ENCODE data around the gene GATA2. TPM values are rescaled to one million over a fixed set of nuclear protein-coding genes. Genes with fewer than 3 reads are reported as not detected.

The GATA2 gene
- total and polyA plus RNA-seq, 2 donors (not counting 1 experiment from before 2014, with no cell fraction given): 0.27 TPM; not detected in 1

DNA sequence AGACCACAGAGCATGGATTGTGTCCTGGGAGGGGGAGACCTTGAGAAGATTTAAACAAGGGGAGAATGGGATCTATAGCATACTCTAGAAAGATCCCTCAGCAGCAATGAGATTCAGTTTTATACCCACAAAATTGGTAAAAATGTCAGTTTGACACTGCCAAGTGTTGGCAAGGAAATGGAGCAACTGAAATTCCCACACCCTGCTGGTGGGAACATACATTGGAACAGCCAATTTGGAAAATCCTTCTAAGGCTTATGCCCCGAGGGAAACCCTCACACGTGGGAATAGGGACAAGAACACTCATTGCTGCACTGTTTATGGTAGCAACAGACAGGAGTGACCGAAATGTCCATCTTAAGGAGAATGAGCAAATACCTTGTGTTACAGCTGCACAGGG lies 21.3 kb downstream of the GATA2 start:
- no peak for ATAC-seq (ENCODE audit: low read depth)
- Histone ChIP-seq H4K20me1 (ENCODE audit: control insufficient read depth, insufficient read depth, low read length, poor library complexity, severe bottlenecking) (no peaks in the 10 kb centered on the region), H3K4me3 (ENCODE audit: control extremely low read depth in 1 of 5, extremely low read depth in 1 of 5, insufficient read depth in 1 of 5, low read depth in 2 of 5, low read length in 4 of 5) (no peak overlapping the region), H3K4me2 (replicated peaks; ENCODE audit: low read depth, low read length, poor library complexity, severe bottlenecking) (no peak overlapping the region), H3K36me3 (replicated peaks in 1 of 2; ENCODE audit: control extremely low read depth in 1 of 2, control insufficient read depth in 1 of 2, extremely low read depth in 1 of 2, insufficient read depth in 2 of 2, low read length in 1 of 2) (no peaks in the 10 kb centered on the region), H3K27me3 (replicated peaks in 1 of 4; ENCODE audit: control extremely low read depth in 1 of 4, control insufficient read depth in 3 of 4, insufficient read depth in 4 of 4, low read length in 3 of 4) (peaks cover 0 to 8% (median 2%) of the 10 kb centered on the region in 4 experiments), H3K27ac (ENCODE audit: low read length in 2 of 2) (no peak overlapping the region), H2AFZ (ENCODE audit: insufficient read depth, low read depth, low read length, poor library complexity, severe bottlenecking) (no peak overlapping the region), H3K9me3 (ENCODE audit: control extremely low read depth in 1 of 3, control insufficient read depth in 2 of 3, insufficient read depth in 1 of 3, low read length in 2 of 3) (no peaks in the 10 kb centered on the region), H3K9ac (ENCODE audit: low read length) (no peak overlapping the region), H3K4me1 (ENCODE audit: control insufficient read depth in 2 of 2, insufficient read depth in 2 of 2, low read length in 2 of 2) (no peaks in the 10 kb centered on the region), H3K79me2 (ENCODE audit: control insufficient read depth, insufficient read depth, low read length) (no peaks in the 10 kb centered on the region)
- ChIA-PET CTCF (no interaction called here), POLR2A (no interaction called here)
- intact Hi-C loops (cut with micrococcal nuclease): no loop called here
- no peak for DNase-seq
- Mint-ChIP-seq H3K4me1 (no peaks in the 10 kb centered on the region), H3K4me3 (no peak overlapping the region), H3K9me3 (ENCODE audit: insufficient read depth) (no peaks in the 10 kb centered on the region), H3K27ac (no peak overlapping the region), H3K27me3 (peaks cover 35% of the 10 kb centered on the region)
- TF ChIP-seq EZH2 (IDR thresholded peaks at IDR 0.05; ENCODE audit: borderline replicate concordance, insufficient read depth, low read depth, low read length, poor library complexity, severe bottlenecking): no peak
- TF ChIP-seq, protein P1, sequence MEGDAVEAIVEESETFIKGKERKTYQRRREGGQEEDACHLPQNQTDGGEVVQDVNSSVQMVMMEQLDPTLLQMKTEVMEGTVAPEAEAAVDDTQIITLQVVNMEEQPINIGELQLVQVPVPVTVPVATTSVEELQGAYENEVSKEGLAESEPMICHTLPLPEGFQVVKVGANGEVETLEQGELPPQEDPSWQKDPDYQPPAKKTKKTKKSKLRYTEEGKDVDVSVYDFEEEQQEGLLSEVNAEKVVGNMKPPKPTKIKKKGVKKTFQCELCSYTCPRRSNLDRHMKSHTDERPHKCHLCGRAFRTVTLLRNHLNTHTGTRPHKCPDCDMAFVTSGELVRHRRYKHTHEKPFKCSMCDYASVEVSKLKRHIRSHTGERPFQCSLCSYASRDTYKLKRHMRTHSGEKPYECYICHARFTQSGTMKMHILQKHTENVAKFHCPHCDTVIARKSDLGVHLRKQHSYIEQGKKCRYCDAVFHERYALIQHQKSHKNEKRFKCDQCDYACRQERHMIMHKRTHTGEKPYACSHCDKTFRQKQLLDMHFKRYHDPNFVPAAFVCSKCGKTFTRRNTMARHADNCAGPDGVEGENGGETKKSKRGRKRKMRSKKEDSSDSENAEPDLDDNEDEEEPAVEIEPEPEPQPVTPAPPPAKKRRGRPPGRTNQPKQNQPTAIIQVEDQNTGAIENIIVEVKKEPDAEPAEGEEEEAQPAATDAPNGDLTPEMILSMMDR (IDR thresholded peaks at IDR 0.05): no peak
- 87% methylated on average over 3 of the region's 3 CpGs for WGBS (ENCODE audit: insufficient coverage)

DNA sequence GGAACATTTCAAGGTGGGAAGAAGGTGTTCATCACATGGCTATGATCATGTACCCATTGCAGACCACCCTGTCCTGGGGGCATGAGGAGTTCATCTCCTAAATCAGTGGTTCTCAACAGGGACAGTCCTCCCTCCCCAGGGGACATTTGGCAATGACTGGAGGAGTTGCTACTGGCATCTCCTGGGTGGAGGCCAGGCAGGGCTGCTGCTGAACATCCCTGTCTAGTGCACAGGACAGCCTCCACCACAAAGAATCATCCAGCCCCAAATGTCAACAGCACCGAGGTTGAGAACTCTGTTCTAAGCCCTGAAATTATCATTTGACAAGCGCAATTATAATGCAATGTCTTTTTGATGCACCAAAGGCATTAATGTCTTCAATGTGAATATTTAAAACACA lies 21.9 kb downstream of the GATA2 start:
- Mint-ChIP-seq H3K4me3 (no peak overlapping the region), H3K27me3 (peaks cover 36% of the 10 kb centered on the region), H3K4me1 (no peaks in the 10 kb centered on the region), H3K9me3 (ENCODE audit: insufficient read depth) (no peaks in the 10 kb centered on the region), H3K27ac (no peak overlapping the region)
- Histone ChIP-seq H4K20me1 (ENCODE audit: control insufficient read depth, insufficient read depth, low read length, poor library complexity, severe bottlenecking) (no peaks in the 10 kb centered on the region), H2AFZ (ENCODE audit: insufficient read depth, low read depth, low read length, poor library complexity, severe bottlenecking) (no peak overlapping the region), H3K79me2 (ENCODE audit: control insufficient read depth, insufficient read depth, low read length) (no peaks in the 10 kb centered on the region), H3K4me2 (replicated peaks; ENCODE audit: low read depth, low read length, poor library complexity, severe bottlenecking) (no peak overlapping the region), H3K4me3 (ENCODE audit: control extremely low read depth in 1 of 5, extremely low read depth in 1 of 5, insufficient read depth in 1 of 5, low read depth in 2 of 5, low read length in 4 of 5) (no peak overlapping the region), H3K4me1 (ENCODE audit: control insufficient read depth in 2 of 2, insufficient read depth in 2 of 2, low read length in 2 of 2) (no peaks in the 10 kb centered on the region), H3K27ac (ENCODE audit: low read length in 2 of 2) (no peak overlapping the region), H3K9me3 (ENCODE audit: control extremely low read depth in 1 of 3, control insufficient read depth in 2 of 3, insufficient read depth in 1 of 3, low read length in 2 of 3) (no peaks in the 10 kb centered on the region), H3K27me3 (replicated peaks in 1 of 4; ENCODE audit: control extremely low read depth in 1 of 4, control insufficient read depth in 3 of 4, insufficient read depth in 4 of 4, low read length in 3 of 4) (peaks cover 0 to 8% (median 0%) of the 10 kb centered on the region in 4 experiments), H3K9ac (ENCODE audit: low read length) (no peak overlapping the region), H3K36me3 (replicated peaks in 1 of 2; ENCODE audit: control extremely low read depth in 1 of 2, control insufficient read depth in 1 of 2, extremely low read depth in 1 of 2, insufficient read depth in 2 of 2, low read length in 1 of 2) (no peaks in the 10 kb centered on the region)
- intact Hi-C loops (cut with micrococcal nuclease): no loop called here
- ATAC-seq (ENCODE audit: low read depth) (no peak), DNase-seq (no peak)
- no CpG with 5 or more reads among the region's 2 CpGs for WGBS (ENCODE audit: insufficient coverage)
- POLR2A ChIA-PET: no interaction called here
- CTCF ChIA-PET: no interaction called here
- TF ChIP-seq, protein P1 (IDR thresholded peaks at IDR 0.05): no peak
- TF ChIP-seq EZH2 (IDR thresholded peaks at IDR 0.05; ENCODE audit: borderline replicate concordance, insufficient read depth, low read depth, low read length, poor library complexity, severe bottlenecking): no peak

All from B cell (primary cell).